Fibroblast of upper back skin (primary cell): ENCODE measurements around the gene FUT8.

Experiments used
- DNase-seq: peaks from one replicate; pipeline ENCODE4 v3.0.0-alpha.2; 2013

The FUT8 gene

GRCh38 chr14:65412032-65412846 lies at the start of gene FUT8:
TSS of gene FUT8 (plus strand) at chr14:65412730. CDS start at chr14:65561564, 148,834 bp downstream.
- DNase-seq = peak; percentile 94

GRCh38 chr14:65366802-65367565 lies 45.5 kb upstream of the FUT8 start:
- DNase-seq = no peak

- DNase-seq = no peak
Measured at GRCh38 chr14:65369560-65369959, 43.0 kb upstream of the FUT8 start.

DNA sequence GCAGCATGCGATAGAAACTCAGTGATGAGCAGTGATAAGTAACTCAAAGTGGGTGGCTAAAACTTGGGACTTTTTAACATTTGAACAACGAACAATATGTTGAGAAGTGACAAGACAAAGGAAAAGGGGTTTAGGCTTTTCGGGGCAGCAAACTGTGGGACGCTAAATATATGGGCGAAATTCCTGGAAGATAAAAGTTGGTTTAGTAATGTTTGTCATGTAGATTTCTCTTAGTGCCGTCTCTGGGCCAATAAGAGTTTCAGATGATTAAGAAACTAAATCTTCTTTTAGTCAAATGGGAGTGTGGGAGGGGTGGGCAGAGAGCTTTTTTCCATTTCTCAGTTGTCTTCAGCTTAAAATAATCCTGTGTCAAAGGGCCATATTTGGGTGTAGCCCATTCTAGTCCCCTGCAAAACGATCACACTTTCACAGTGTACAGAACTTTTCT lies 41.7 kb upstream of the FUT8 start:
- DNase-seq = no peak

GRCh38 chr14:65371784-65372183 lies 40.7 kb upstream of the FUT8 start:
- no peak for DNase-seq

- no peak for DNase-seq
Measured at GRCh38 chr14:65373016-65373670, 39.4 kb upstream of the FUT8 start.

GRCh38 chr14:65373671-65374039 lies 38.9 kb upstream of the FUT8 start:
- DNase-seq = no peak

DNA sequence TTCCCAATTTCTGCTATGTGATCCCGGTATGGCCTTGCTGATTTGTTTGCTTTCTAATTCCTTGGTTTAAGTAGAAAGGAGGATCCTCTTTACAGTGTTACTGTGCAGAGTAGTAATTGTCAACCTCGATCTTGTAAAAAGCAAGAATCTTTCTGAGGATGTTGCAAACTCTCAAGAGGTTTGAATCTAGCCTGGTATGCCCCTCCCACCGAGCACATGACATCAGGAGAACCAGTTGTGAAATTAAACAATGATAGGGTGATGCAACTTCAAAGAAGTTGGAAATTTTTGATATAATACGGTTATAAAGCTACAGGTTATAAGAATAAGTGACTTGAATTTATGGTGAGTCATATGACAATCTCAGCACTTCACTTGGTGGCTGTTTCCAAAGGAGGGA lies 35.0 kb upstream of the FUT8 start:
- peak; percentile 26 for DNase-seq

DNA sequence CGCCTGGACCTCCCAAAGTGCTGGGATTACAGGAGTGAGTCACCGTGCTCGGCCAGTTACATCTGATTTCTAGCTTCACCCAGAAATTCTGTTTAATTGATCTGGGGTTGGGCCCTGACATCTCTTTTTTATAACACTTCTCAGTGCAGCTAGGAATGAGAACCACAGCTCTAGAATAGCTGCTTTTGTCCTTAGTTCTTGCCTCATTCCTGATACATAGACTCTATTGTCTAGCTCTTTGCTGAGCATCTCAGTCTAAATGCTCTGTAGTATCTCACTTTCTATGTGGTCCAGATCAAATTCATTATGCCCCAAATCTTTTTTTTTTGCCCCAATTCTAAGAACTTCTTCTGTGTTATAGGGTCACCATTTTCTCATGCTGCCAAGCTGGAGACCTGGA lies 29.9 kb upstream of the FUT8 start:
- DNase-seq = no peak

DNA sequence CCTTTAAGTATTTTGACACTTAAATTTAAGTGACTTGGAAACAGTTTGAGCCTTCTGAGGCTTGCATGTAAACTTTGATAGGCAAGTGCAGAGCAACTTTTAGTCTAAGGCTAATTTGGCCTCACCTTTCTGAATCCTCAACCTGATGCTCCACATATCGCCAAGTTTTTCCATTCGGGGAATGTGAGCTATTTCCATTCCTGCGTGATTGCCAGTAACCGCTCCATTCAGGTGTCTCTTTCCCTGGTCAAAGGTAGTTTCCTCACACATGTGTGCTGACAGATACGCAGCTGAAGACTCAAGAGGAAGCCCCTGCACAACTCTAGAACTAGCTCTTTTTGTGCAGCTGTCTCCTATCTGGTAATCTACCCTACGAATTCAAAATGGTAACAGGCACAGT lies 25.4 kb upstream of the FUT8 start:
- no peak for DNase-seq

- no peak for DNase-seq
Measured at GRCh38 chr14:65387628-65388027, 24.9 kb upstream of the FUT8 start.

DNA sequence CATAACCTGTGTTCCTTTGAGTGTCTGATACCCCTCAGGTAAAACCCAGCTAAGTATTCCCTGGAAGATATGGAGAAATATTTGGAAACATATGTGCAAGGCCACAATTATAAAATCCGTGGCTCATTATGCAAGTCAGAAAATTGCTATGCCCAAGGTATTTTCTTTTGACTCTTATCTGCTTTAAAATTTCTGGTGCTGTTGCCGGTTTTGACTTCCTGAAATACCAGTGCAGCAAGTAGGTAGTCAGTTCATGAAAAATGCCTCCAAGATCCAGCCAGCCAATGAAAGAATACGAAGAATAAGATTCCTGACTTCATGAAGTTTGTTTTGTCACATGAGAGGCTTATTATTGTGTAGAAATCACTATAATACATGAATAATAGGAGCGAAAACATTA lies 20.2 kb upstream of the FUT8 start:
- DNase-seq = no peak

DNA sequence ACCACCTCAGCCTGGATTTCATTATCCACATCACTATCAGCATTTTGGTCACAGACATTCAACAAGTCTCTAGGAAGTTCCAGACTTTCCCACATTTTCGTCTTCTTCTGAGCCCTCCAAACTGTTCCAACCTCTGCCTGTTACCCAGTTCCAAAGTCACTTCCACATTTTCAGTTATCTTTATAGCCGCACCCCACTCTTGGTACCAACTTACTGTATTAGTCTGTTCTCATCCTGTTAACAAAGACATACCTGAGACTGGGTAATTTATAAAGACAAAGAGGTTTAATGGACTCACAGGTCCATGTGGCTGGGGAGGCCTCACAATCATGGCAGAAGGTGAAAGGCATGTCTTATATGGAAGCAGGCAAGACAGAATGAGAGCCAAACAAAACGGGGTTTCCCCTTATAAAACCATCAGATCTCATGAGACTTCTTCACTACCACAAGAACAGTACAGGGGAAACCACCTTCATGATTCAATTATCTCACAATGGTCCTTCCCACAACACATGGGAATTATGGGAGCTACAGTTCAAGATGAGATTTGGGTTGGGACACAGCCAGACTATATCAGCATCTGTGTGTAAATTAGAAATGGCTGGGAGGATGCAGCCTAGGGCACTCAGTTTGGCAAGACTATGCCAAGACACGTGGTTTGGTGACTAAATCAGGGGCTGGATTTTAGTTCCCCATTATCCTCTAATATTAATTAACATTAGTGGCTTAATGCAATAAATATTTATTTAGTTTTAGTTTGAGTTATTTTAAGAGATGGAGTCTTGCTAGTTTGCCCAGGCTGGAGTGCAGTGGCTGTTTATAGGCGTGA lies 16.2 kb upstream of the FUT8 start:
- DNase-seq = no peak

- DNase-seq = peak; percentile 43
Measured at GRCh38 chr14:65403231-65403630, 9.3 kb upstream of the FUT8 start.

DNA sequence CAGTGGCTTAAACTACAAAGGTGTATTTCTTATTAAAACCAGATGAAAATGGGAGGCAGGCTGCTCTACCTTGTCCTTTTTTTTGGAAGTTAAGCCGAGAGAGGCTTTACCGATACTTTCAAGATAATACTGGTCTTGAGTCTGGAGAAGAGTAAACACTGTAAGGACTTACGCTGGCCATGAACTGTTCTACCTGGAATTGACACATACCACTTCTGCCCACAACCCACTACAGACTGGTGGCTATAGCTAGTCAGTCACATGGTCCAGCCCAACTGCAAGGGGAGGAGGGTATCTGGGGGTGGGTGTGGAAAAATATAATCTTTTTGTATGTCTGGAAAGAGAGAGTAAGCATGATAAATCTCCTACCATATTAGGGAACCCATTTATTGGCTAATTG lies 4.4 kb upstream of the FUT8 start:
- DNase-seq = no peak

DNA sequence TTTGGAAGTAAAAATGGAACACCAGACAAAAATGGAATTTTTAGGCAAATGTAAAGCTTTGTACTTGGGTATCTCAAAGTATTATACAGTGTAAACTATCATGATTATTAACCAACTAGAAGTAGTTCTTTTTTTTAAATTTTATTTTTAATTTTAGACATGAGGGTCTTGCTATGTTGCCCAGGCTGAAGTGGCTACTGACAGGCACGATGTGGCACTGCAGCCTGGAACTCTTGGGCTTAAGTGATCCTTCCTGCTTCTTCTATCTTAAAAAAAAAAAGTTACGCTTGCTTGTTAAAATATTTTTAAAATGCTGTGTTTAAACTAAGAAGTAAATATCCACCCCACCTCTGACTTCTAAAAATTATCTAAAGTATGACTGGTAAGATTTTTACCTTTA lies 1.9 kb upstream of the FUT8 start:
- DNase-seq = no peak

DNA sequence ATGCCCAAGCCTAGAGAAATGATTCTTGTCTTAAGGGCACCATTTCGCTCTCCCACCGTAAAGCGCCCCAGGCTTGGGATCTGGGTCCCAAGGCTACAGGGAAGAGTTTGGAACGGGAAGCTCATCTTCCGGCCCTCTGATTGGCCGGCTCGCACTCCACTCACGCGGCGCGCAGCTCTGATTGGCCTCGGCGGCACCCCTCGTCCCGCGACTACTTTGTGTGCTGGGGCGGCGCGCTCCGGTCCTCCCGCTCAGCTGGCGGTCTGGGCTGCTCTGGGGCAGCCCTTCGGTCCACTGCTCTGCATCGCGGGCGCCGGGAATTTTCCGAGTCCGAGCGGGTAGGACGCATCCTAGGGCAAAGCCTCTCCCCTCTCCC lies 886 bp upstream of the FUT8 start:
- peak; percentile 94 for DNase-seq

DNA sequence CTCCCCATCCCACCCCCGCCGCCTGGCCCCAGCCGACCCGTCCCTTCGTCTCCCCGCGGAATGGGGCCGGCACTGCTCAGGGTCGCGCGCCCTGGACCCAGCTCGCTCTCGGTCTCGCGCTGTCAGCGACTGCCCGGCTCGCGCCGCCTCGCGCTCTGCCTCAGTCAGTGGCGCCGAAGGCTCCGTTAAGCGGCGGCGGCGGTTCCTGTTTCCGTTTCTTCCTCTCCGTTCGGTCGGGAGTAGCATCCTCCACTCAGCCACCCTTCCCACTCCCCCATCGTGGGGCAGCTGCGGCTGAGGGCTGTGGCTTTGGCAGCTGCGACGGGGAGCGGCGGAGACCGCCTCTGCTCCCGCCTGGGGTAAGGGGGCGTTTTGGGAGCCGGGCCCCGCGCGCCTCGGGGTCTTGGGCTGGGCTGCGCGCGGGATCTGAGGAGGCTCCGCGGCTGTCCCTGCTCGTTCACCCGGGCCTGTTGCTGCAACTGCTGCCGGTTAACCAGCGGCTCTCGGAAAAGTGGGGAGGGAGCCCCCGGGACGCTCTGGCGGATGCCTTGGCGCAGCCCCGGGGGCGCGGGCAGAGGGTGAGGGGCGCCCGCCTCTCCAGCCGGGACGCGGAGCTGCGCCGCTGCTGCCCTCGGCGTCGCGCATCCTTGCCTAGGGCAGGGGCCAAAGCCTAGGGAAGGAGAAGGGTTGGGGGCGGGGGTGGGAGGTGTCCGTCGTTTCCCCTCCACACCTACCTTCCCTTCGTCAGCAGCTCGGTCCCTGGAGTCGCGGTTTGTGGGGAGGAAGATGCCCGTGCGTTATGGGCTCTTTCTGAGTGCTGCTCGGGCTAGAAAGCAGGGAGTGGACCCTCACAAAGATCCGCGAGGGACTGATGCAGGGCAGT lies 567 bp downstream of the FUT8 start:
- DNase-seq = peak; percentile 69

GRCh38 chr14:65413739-65414045 lies 1.2 kb downstream of the FUT8 start:
- DNase-seq = no peak

GRCh38 chr14:65414961-65415589 lies 2.5 kb downstream of the FUT8 start:
- DNase-seq = peak; percentile 52

GRCh38 chr14:65415613-65416012 lies 3.1 kb downstream of the FUT8 start:
- no peak for DNase-seq
